ENCODE measurements around the gene ITGB4.
A peak's percentile ranks its signal among the peaks of the same experiment; 100 is the strongest.

The ITGB4 gene

DNA sequence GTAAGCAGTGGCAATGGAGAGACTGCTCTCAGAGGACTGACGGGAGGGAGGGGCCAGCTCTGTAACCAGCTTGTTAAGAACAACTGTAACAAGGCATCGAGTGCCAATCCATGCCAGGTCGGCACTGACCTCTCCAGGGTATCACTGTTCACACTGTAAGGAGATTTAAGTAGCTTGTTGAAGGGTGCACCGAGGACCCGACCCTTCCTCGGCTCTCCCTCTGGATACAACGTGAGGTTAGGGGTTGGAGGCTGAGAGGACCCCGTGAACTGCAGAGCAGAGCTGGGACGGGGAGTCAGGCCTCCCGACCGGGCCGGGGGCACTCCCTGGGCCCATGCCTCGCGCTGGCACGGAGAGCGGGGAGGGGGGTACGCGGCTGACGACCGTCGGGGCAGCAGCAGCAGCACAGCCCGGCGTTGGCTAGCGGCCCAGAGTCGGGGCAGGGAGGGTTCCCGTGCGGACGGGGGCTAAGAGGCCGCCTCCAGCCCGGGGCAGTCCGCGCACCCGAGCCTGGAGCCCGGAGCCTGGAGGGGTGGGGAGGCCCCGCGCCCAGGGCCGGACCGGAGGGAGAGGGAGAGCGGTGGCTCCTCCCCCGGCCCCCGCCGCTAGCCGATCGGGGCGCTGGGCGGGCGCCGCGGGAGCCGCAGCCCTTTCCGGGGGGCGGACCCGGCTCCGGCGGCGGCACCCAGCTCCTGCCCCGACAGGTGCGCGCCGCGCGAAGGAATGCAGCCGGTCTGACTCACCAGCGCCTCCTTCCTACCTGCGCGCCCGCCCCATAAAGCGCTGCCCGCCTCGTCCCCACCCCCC is at the start of gene ITGB4:
TSS of gene ITGB4 (plus strand) at position 804 of the 807 bp plus-strand sequence. CDS start 3,245 bp downstream, outside the sequence.
- peak; percentile 50 for DNase-seq

DNA sequence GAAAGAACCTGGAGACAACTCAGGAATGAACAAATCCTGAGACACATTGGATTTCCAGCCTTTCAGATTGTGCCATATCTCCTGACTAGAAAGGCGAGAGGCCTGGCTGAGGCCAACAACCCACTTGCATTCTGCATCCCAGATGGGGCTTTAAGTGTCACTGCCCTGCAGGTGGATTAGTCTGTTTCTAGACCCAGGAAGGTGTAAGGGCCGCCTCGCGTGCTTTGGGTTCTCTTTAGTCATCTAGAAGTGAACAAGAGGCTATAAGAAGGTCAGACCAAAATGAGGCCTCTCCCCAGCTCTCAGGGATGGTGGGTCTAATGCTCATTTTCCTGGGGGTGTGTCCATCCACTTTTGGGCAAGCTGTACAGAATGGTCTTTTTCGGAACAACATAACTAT is 49.2 kb upstream of the ITGB4 start:
- no peak for DNase-seq

DNA sequence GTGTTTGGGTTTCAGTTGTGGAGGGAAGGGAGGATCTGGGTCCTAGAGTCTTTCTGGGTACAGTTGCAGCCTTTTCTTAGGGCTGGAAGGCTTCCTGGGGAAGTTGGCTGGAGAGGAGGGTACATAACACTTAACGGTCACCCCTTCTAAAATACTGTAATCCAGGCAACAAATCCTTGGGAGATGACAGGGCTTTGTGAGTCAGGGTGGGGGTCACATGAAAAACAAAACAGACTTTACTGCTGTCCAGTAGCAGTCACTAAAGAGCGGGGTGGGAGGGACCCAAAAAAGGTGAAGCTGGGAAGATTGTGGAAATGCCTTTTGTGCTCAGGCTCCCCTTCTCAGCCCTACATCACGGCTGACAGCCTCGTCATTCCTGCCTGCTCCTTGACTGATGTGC is 47.8 kb upstream of the ITGB4 start:
- no peak for DNase-seq

DNA sequence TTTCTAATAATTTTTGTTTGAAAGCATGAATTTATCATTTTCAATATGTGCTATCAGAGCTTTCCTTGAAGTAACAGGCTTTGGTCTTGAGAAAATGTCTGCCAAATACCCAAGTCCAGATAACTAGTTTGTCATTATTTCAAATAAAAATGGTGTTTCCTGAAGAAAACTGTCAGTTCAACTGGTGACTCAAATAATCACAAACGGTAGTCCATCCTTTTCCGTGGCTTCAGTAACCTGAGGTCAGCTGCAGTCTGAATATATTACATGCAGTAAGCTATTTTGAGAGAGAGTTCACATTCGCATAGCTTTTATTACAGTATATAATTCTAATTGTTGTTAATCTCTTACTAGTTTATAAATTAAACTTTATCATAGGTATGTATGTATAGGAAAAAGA is 44.8 kb upstream of the ITGB4 start:
- no peak for DNase-seq

DNA sequence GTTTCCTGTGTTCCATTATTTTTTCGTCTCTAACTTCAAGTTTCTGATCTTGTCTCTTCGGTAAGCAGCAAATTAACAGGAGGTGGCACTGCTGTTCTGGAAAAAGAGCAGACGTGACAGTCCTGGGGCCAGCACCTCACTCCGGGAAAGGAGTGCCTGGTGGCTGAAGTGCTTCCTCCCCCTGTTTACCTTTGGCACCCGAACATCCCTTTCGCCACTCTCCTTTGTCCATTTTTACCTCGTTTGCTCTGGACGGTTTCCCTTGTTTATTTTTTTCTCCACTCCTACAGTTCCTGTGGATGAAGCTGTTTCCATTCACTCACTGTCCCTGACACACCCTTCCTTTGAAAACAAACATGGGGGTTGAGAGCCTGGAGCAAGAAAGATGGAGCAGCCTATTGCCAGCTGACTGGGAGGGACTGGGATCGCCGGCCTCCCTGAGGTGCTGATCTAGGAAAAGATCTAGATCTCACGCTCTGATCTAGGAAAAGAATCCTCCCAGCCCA is 41.5 kb upstream of the ITGB4 start:
- no peak for DNase-seq

DNA sequence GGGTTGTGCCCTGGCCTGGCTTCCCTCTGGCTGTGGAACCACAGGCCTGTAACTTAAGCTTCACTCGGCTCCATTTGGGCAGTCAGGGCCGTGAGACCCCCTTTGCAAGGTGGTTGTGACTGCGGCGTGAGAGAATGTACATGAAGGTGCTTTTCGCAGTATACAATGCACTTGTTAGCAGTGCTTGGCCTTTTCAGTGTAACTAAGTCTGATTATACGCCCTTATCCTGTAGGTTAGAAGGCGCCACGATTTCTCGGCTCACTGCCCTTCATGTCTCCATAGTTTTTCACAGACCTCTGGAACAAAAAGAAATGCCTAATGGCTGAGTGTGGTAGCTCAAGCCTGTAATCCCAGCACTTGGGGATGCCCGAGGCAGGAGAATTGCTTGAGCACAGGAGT is 40.8 kb upstream of the ITGB4 start:
- DNase-seq, result no peak

DNA sequence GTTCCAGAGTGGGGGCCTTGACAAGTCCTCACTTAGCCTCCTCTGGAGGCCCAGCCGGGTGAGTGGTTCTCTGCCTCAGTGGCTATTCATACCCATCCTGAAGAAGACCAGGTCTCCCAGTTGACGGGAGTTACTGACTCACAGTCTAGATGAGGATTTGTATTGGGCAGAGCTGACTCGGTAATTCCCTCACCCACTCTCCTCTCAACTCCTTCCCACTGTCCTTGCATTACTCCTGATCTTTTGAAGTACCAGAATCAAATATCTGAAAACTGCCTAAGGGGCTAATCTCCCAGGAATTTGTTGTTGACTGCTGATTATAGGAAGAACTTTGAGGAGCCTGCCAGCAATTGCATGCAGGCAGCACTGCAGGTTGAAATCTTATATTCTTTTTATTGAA is 40.0 kb upstream of the ITGB4 start:
- no peak for DNase-seq

DNA sequence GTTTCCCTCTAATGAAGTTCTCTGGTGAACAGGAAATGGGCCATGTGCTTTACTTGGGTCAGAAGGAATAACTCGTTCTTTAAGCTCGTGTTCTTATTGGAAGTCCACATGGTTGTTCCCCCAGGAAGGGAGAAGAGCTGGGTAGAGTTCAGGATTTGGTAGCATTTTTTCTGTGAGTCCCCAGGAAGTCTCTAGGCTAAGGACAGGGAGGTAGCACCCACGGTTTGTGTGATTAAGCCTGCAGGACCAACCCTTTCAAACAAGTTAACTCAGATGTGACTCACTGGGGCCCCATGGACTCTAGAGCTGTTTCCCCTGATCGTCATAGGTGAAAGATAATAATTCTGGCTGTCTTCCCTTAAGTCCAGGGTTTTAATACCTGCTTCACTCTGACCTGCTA is 37.7 kb upstream of the ITGB4 start:
- no peak for DNase-seq

DNA sequence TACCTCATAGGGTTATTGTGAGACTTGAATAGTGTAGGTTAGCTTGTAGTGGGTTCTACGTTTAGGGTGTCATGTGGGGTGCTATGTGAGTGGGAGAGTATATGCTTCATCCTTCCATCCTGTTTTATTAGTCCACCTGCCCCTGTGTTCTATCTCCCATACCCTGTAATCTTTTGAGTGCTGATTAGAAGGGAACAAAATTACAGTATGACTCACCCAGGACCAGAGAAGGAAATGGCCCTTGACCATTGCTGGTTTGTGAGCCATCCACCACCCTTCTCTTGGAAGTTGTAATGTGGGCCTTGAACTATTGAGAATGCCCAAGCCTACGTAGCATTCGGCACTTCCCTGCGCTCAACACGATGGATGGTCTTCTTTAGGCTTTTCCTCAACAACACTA is 37.0 kb upstream of the ITGB4 start:
- no peak for DNase-seq

DNA sequence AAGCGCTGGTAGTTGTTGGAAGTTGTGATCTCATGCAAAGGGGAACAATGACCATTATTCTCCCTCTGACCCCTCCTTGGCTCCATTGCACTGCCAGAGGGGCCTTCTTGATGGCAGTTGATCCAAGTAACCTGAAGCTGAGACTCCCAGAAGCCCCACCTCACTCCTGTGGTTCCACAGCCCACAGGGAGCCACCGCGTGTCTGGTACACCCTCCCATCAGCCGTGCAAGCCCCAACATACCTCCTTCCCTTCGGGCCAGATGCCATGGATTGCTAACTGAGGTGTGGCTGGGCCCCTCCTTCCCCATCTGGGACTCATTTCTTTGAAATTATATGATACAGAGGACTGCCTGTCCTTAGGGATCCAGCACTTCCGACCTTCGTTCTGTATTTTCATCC is 36.3 kb upstream of the ITGB4 start:
- no peak for DNase-seq

DNA sequence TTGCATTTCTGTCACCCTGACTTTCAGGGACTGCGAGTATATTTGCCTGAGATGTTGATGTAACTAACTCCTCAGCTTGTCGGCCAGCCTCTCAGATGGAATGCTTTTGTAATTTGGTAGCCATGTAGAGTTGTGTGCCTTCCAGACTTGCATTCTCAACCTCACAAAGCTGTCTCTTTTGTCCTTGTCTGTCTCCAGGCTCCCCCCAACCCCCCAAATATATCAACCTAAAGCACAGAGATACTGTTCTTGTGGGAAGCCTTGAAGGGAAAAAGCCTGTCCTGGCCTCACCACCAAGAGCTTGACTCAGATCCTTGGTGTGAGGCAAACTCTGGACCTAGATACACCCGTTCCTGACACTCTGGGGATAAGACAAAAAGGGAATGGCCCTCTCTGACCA is 35.8 kb upstream of the ITGB4 start:
- DNase-seq, result no peak

DNA sequence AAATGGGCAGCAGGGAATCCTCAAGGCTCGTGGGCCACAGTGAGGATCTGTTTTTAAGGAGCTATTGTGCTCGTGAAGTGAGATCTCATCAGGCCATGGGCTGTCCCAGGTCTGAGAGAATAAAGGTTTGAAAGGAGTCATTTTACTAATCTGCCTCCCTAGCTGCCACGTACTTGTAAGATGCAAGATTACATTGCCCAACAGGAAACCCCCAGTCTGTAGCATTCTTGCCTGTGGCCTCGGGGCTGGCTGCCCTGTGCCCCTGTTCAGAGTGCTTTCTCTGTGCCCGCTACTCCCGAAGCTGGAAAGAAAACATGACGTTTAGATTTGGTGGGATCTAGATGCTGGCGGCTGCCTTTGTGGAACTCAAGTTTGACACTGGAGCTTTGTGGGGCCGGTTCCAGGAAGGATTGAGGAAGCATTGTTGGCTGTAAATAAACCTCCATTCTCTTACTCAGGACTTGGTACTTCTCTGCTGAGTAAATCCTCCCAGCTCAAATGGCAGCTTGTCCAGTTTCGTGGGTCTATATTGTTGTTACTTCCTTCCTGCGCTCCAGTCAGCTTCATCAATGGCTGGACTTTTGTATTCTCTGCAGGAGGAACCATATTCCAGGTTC is 32.9 kb upstream of the ITGB4 start:
- no peak for DNase-seq

DNA sequence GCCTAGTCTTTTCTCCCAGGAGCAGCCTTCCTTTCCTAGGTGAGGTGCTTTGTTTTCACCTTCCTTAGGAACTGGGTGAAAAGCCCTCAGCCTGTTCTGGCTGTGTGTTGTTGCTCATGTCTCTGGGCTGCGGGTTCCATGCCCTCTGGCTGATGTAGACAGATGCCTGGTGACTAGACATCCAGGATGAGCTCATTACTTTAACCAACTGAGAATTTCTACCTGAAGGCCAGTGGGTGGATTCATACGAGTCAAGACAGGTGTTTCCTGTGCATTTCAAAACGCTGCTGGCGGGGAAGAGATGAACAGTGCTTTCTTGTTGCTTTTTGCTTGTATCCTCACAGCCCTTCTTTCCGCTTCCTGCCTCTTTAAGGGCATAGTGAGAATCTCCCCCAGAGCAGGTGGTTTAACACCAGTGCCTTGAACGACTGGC is 31.8 kb upstream of the ITGB4 start:
- no peak for DNase-seq

DNA sequence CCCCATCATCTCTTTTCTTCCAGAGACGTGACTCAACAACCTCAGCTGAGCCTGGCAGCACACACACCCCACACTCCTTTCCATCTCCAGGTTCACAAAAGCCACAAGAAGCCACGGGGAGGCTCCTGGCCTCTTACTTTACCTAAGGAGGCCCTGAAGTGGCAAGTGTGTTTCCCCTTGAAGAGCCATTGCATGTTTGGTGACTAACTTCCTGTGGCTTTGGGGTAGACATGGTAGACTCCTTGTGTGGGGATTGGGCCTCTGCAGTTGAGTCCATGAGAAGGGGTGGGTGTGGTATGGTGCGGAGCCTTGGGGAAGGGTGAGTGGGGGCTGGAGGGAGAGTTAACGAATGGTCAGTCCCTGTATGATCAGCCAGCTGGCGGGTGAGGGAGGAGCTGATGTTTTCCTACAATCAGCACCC is 29.9 kb upstream of the ITGB4 start:
- DNase-seq, result no peak

DNA sequence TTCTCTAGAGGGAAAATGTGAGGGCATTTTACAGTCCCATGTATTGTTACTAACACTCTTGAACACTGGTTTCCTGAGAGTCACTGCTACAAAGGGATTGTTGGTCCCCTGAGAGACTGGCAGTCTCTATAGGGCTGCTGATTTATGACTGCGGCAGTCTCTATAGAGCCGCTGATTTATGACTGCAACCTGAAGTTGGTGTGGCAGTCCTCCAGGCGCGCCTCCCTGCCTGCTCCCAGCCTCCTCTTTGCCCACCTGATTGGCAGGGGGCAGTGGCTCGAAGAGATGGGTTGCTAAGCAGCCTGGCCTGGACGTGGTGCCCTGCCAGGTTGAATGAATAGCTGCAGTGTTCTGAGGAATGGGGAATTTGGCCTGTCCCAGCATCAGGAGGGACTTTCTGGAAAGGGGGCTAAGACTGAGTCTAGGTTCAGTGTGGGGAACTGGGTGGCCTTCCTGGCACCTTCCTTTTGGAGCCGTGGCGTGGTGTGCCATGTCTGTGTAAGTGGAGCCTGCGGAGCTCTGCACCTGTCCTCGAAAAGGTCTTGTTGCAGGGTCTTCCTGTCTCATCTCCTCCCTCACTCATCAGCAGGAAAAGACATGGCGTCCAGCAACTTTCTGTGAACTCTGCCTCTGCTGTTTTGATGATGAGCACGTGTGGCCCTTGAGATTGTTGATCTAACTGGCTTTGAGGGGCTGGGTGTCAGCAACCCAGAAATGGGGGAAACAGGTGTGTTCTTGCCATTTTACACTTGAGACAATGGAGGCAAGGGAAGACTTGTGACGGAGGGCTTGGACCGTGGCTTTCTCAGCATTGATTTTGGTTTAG is 29.2 kb upstream of the ITGB4 start:
- no peak for DNase-seq

DNA sequence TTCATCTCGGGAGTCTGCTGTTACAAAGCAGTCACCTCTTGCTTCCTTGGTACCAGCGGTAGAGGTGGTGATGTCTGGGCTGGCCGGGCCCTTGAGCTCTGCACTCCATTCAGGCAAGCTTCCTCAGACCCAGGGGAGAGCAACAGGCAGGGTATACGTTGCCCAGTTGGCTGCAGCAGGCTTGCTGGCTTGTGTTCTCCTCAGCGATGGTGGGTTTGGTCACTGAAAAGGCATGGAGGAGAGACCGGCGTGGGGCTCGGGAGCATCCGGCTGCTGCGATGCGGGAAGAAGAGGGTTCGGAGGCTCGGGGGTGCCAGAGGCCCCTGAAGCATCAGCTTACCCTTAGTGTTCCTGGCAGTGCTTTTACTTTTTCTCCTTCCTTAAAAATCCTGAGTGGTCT is 28.3 kb upstream of the ITGB4 start:
- no peak for DNase-seq

DNA sequence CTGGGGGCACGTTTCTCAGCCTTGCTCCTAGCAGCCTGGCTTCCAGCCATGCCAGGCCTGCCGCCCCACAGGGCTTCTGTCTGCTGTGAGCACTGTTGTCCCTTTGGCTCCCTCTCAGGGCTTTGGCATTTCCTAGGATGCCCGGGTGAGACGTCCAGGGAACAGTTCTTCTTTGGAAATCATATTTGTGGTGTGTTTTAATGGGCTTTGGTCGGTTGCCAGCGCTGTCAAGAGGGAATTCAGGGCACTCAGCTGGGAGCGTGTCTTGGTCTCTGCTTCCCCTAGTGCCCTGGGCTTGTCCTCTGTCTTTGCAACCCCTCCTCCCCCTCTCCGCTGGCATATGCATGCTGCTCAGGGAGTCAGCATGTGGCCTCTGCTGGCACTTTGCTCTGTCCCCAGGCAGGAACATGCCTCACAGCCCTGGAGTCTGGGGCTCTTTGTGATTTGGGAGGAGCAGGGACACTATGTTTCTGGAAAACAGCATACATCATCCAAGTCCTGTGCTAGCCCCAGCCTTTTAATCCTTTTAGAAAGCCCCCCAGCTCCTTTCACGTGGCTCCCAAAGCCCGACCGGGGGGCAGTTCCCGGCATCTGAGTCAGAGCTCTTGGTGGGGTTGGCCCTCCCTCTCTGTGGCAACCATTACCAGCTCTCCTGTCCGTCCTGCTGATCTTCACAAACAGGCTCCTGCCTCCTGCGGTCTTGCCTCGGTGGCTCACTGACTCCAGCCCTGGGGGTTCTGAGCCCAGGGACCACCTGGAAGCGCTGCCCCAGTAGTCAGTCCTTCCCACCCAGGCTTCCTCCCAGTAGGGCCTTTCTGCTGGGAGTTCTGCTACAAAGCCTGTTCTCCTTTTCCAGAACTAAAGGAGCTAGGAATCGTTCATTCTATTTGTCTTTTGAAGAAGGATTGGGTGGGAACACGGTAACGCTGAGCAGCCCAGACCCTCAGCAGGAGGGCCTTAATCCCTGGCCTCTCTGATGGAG is 27.5 kb upstream of the ITGB4 start:
- no peak for DNase-seq

DNA sequence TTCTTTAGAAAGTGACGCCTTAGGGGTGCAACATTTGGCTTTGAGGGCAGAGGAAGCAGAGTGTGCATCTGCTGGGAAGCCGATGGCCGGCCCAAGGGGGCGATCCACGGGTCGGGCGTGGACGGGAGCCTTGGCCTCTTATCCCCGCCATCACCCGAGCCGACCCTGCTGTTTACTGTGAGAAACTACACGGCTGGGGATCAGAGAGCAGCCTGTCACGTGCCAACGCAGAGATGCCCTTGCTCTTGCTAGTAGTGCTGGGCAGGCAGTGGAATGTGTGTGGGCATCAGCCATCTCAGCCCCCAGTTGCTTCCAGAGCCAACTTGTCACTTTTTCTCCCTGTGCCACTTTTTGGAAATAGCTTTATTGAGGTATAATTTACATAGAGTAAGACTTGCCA is 26.7 kb upstream of the ITGB4 start:
- no peak for DNase-seq

DNA sequence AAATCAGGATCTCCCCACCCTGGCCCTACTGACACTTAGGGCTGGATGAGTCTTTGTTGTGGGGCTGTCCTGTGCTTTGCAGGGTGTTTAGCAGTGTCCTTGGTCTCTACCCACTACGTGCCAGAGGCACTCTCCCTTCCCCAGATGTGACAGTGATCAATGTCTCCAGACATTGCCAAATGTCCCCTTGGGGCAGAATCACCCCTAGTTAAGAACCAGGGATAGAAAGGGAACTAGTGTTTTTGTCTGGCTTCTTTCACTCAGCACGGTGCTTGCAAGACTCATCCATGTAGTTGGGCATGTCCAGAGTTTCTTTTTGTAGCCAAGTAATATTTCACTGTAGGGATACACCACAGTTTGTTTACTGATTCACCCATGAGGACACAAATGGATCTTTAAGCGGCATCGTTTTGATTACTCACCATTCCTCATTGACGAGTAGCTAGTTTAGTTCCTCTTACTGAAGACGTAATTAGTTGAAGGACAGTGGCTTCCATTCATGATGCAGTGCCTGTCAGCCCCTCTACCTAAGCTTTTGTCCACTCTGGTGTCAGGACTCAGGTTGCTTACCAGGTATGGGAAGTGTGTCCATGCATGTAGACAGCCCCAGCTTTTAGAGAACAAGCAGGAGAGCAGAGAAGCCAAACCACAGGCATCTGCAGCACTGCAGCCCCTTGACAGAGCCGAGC is 26.0 kb upstream of the ITGB4 start:
- DNase-seq, result no peak

DNA sequence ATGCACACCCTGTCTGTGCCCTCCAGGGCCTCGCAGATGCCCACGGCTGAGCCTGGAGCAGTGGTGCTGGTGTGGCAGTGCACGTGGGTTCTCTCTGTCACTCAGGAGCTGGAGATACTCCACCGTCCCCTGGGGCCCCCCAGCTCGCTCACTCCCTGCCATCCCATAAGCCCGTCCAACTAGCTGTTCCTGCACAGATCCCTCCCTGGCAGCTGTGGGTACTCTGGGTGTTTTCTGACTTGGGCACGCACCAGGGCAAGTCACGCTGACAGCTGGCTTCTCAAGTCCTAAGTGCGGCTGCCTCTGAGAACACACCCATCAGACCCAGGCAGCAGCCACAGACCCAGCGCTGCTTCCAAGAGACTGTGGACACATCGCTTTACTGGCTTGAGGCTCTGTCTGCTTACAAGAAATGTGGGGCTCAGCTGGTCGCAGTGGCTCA is 25.4 kb upstream of the ITGB4 start:
- DNase-seq, result no peak

DNA sequence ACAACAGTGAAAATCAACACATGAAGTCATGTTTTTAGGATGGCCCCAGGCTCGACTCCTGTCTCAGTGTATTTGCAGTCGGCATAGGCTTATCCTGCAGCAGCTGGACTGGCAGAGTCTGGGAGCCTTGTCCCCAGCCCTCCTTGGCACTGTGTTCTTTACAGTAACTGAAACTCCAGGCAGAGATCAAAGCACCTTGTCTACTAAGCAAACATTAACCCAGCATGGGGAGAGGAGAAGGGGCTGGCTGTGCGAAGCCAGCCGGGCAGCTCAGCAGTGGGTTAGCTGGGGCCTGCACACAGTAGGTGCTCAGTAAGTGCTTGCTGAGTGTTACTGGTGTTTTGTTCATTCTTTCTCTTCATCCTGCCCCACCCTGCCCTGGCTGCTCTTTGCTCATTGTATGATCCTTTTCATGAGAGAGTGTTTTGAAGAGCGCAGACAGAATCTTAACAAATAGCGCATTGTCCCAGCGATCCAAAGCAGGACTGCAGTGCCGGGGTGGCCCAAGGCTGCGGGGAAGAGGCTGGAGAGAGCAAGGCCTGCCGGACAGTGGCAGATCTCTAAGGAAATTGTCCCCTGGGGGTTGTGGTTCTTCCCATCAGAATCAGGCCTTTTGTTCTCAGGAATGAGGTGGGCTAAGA is 23.5 kb upstream of the ITGB4 start:
- DNase-seq, result no peak

Measured in stimulated activated CD4-positive, alpha-beta T cell treated with anti-CD3 and anti-CD28 coated beads, Interleukin-12 subunit alpha, Interleukin-12 subunit beta, amount 100 ng/mL, for 4 hours (primary cell).